B cell (primary cell): ENCODE results near the gene PDZD2.

Source experiments
- EZH2 ChIP-seq: IDR thresholded peaks from 2 replicates; pipeline ENCODE4 v1.6.1; 2012; ENCODE audit warnings: borderline replicate concordance, low read depth, mild to moderate bottlenecking, moderate library complexity, low read length; ENCODE audit not compliant: insufficient read depth, poor library complexity, severe bottlenecking
- TF ChIP-seq, protein P1 (sequence below): fragments of 200-600 bp; IDR thresholded peaks from one replicate; pipeline ENCODE4 v1.8.0; 2022; ENCODE audit warnings: antibody characterized with exemption, mild to moderate bottlenecking

DNA sequence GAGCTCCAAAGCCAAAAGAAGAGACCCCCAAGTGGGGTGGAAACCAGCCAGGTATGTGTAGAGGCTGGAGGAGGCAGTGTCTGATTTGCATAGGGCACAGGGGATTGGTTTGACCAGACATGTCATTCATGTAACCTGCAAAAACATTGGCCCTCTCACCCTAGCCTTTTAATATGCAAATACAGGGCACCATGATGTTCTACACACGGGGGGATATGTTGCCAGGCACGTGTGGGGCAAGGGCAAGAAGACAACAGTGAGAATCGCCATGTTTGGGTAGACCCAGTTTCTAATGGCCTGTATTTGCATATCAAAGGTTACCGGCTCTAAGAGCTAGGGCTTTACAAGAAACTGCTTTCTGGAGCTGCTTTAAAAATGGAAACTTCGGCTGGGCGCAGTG is 326.3 kb downstream of the PDZD2 start:
- TF ChIP-seq EZH2 = no peak
- TF ChIP-seq, protein P1, sequence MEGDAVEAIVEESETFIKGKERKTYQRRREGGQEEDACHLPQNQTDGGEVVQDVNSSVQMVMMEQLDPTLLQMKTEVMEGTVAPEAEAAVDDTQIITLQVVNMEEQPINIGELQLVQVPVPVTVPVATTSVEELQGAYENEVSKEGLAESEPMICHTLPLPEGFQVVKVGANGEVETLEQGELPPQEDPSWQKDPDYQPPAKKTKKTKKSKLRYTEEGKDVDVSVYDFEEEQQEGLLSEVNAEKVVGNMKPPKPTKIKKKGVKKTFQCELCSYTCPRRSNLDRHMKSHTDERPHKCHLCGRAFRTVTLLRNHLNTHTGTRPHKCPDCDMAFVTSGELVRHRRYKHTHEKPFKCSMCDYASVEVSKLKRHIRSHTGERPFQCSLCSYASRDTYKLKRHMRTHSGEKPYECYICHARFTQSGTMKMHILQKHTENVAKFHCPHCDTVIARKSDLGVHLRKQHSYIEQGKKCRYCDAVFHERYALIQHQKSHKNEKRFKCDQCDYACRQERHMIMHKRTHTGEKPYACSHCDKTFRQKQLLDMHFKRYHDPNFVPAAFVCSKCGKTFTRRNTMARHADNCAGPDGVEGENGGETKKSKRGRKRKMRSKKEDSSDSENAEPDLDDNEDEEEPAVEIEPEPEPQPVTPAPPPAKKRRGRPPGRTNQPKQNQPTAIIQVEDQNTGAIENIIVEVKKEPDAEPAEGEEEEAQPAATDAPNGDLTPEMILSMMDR = no peak
